ENCODE measurements around the gene CBX5. TPM values are rescaled to one million over a fixed set of nuclear protein-coding genes. Genes with fewer than 3 reads are reported as not detected.
A peak's percentile ranks its signal among the peaks of the same experiment; 100 is the strongest.
"Not testable (repeated sequence)": the region's sequence is repeated elsewhere in the genome, so short reads cannot be mapped to it uniquely, and the experiment has no call there.

Gene CBX5
- total RNA-seq, 1 donor from 2014 or later = 39.5 TPM

- intact Hi-C loops (cut with DNase I) = no loop called here
- no peak for DNase-seq (ENCODE audit: low spot score)
Observed at GRCh38 chr12:54296393-54297099, 16.6 kb upstream of the CBX5 start.

- intact Hi-C loops (cut with DNase I) = no loop called here
Observed at GRCh38 chr12:54294953-54295566, 15.1 kb upstream of the CBX5 start.

GRCh38 chr12:54294152-54294952, 14.4 kb upstream of the CBX5 start:
- no peak for DNase-seq (ENCODE audit: low spot score)
- intact Hi-C loops (cut with DNase I) = no loop called here

More at GRCh38 chr12:54294953-54295566, 15.1 kb upstream of the CBX5 start:
- no peak for DNase-seq (ENCODE audit: low spot score)

- intact Hi-C loops (cut with DNase I) = no loop called here
- DNase-seq (ENCODE audit: low spot score) = no peak
Observed at GRCh38 chr12:54292931-54293241, 13.0 kb upstream of the CBX5 start.

- DNase-seq (ENCODE audit: low spot score) = no peak
- intact Hi-C loops (cut with DNase I) = no loop called here
Observed at GRCh38 chr12:54292083-54292930, 12.4 kb upstream of the CBX5 start.

GRCh38 chr12:54287261-54288157, 7.6 kb upstream of the CBX5 start:
- no peak for DNase-seq (ENCODE audit: low spot score)
- intact Hi-C loops (cut with DNase I) = no loop called here

GRCh38 chr12:54286042-54287030, 6.4 kb upstream of the CBX5 start:
- intact Hi-C loops (cut with DNase I) = no loop called here
- DNase-seq (ENCODE audit: low spot score) = no peak

- intact Hi-C loops (cut with DNase I) = no loop called here
- DNase-seq (ENCODE audit: low spot score) = no peak
Observed at GRCh38 chr12:54285150-54286041, 5.5 kb upstream of the CBX5 start.

- intact Hi-C loops (cut with DNase I) = loop anchor here (5.0 kb wide), 2 partner anchors 38 to 78 kb away; partner anchors contain the start of gene GPR84
- not testable (repeated sequence) for DNase-seq (ENCODE audit: low spot score)
Observed at GRCh38 chr12:54284070-54284780, 4.3 kb upstream of the CBX5 start.

GRCh38 chr12:54282949-54283593, 3.1 kb upstream of the CBX5 start:
- intact Hi-C loops (cut with DNase I) = loop anchor here (5.0 kb wide), 2 partner anchors 39 to 79 kb away; partner anchors contain the start of gene GPR84
- no peak for DNase-seq (ENCODE audit: low spot score)

GRCh38 chr12:54281694-54282093, 1.8 kb upstream of the CBX5 start:
- not testable (repeated sequence) for DNase-seq (ENCODE audit: low spot score)
- intact Hi-C loops (cut with DNase I) = loop anchor here (5.0 kb wide), 2 partner anchors 41 to 81 kb away; partner anchors contain the start of gene GPR84

- not testable (repeated sequence) for DNase-seq (ENCODE audit: low spot score)
- intact Hi-C loops (cut with DNase I) = loop anchor here (5.0 kb wide), 2 partner anchors 41 to 81 kb away; partner anchors contain the start of gene GPR84
Observed at GRCh38 chr12:54281261-54281638, 1.3 kb upstream of the CBX5 start.

- intact Hi-C loops (cut with DNase I) = loop anchor here (5.0 kb wide), 2 partner anchors 42 to 82 kb away; partner anchors contain the start of gene GPR84
- DNase-seq (ENCODE audit: low spot score) = peak; percentile 97
Observed at GRCh38 chr12:54280468-54281260, 742 bp upstream of the CBX5 start, which contains the start of gene HNRNPA1. Gene HNRNPA1 (plus strand): TSS chr12:54280726. CDS start chr12:54280808, 82 bp downstream.

- DNase-seq (ENCODE audit: low spot score) = no peak
- intact Hi-C loops (cut with DNase I) = no loop called here
Observed at GRCh38 chr12:54279227-54279631, 693 bp downstream of the CBX5 start.
